DND-41 (cell line): ENCODE results near the gene STN1.

ENCODE experiments used
- ATAC-seq: fragments of 200-7000 bp; cut with Tn5 transposase; 3 replicates; pipeline ENCODE4 v1.9.1; 2021; ENCODE audit warnings: low read depth; ENCODE audit not compliant: insufficient read depth
- DNase-seq: peaks from one replicate; pipeline ENCODE4 v3.0.0-alpha.2; 2020
- H2AFZ ChIP-seq: 2 replicates; pipeline ENCODE4 v1.6.0; 2012; ENCODE audit warnings: low read depth, low read length
- H3K27ac ChIP-seq: 2 replicates; pipeline ENCODE4 v1.5.1; 2012; ENCODE audit warnings: low read length, inconsistent platforms
- H3K27me3 ChIP-seq: fragments of 200-600 bp; sonication (generic); 2 replicates; pipeline ENCODE4 v1.6.0; 2012; ENCODE audit warnings: low read length, mild to moderate bottlenecking, inconsistent platforms; ENCODE audit not compliant: insufficient read depth, poor library complexity
- H3K36me3 ChIP-seq: 2 replicates; pipeline ENCODE4 v1.5.1; 2012; ENCODE audit warnings: low read length, inconsistent platforms; ENCODE audit not compliant: insufficient read depth
- H3K4me1 ChIP-seq: 2 replicates; pipeline ENCODE4 v1.5.1; 2012; ENCODE audit warnings: mild to moderate bottlenecking, low read length; ENCODE audit not compliant: insufficient read depth
- H3K4me2 ChIP-seq: 2 replicates; pipeline ENCODE4 v1.6.0; 2012; ENCODE audit warnings: mild to moderate bottlenecking, moderate library complexity, low read length, inconsistent platforms; ENCODE audit not compliant: insufficient read depth
- H3K4me3 ChIP-seq, 2 experiments: fragments of 200-600 bp in 1 of 2; shearing (Covaris generic) in 1 of 2; 2 replicates each; pipeline ENCODE4 v1.5.1; 2012 to 2016; ENCODE audit warnings: inconsistent platforms in 2 of 2, low read length in 2 of 2, mild to moderate bottlenecking in 2 of 2, low read depth in 1 of 2, moderate library complexity in 1 of 2
- H3K79me2 ChIP-seq: 2 replicates; pipeline ENCODE4 v1.6.0; 2012; ENCODE audit warnings: low read length, inconsistent platforms; ENCODE audit not compliant: insufficient read depth
- H3K9ac ChIP-seq: 2 replicates; pipeline ENCODE4 v1.6.0; 2012; ENCODE audit warnings: low read depth, mild to moderate bottlenecking, inconsistent platforms, low read length, moderate library complexity
- H3K9me3 ChIP-seq: 2 replicates; pipeline ENCODE4 v1.5.1; 2012; ENCODE audit warnings: low read length, moderate library complexity, mild to moderate bottlenecking, inconsistent platforms; ENCODE audit not compliant: insufficient read depth, severe bottlenecking
- H4K20me1 ChIP-seq: 2 replicates; pipeline ENCODE4 v1.6.0; 2012; ENCODE audit warnings: low read length; ENCODE audit not compliant: insufficient read depth
- CTCF ChIP-seq: IDR thresholded peaks from 2 replicates; pipeline ENCODE4 v1.5.1; 2012; ENCODE audit warnings: borderline replicate concordance, low read length, moderate library complexity, mild to moderate bottlenecking; ENCODE audit not compliant: poor library complexity, severe bottlenecking; ENCODE audit errors: extremely low read depth
- EZH2 ChIP-seq: IDR thresholded peaks from 3 replicates; pipeline ENCODE4 v1.6.1; 2012; ENCODE audit warnings: borderline replicate concordance, low read depth, mild to moderate bottlenecking, moderate library complexity, low read length, inconsistent platforms; ENCODE audit not compliant: severe bottlenecking

Gene STN1

GRCh38 chr10:103838070-103838395, 80.0 kb downstream of the STN1 start:
- H3K9ac ChIP-seq, result no peak overlapping the region
- no peaks in the 10 kb centered on the region for H3K79me2 ChIP-seq
- ATAC-seq (no peak), DNase-seq (no peak)
- H3K4me1 ChIP-seq, result no peaks in the 10 kb centered on the region
- no peak for TF ChIP-seq CTCF
- no peak for TF ChIP-seq EZH2
- H2AFZ ChIP-seq, result no peak overlapping the region
- H3K27me3 ChIP-seq, result peaks cover 6% of the 10 kb centered on the region
- H3K36me3 ChIP-seq, result no peaks in the 10 kb centered on the region
- H3K27ac ChIP-seq, result no peak overlapping the region
- H3K4me2 ChIP-seq, result no peak overlapping the region
- no peaks in the 10 kb centered on the region for H3K9me3 ChIP-seq
- no peaks in the 10 kb centered on the region for H4K20me1 ChIP-seq
- H3K4me3 ChIP-seq, result no peak overlapping the region

GRCh38 chr10:103837370-103838069, 80.5 kb downstream of the STN1 start:
- H3K9ac ChIP-seq, result no peak overlapping the region
- peaks cover 6% of the 10 kb centered on the region for H3K27me3 ChIP-seq
- H3K79me2 ChIP-seq, result no peaks in the 10 kb centered on the region
- H3K27ac ChIP-seq, result no peak overlapping the region
- no peaks in the 10 kb centered on the region for H4K20me1 ChIP-seq
- no peak overlapping the region for H2AFZ ChIP-seq
- no peak overlapping the region for H3K4me3 ChIP-seq
- H3K4me2 ChIP-seq, result no peak overlapping the region
- DNase-seq (no peak), ATAC-seq (no peak)
- H3K9me3 ChIP-seq, result peaks cover 4% of the 10 kb centered on the region
- no peaks in the 10 kb centered on the region for H3K4me1 ChIP-seq
- no peak for TF ChIP-seq EZH2
- TF ChIP-seq CTCF, result no peak
- no peaks in the 10 kb centered on the region for H3K36me3 ChIP-seq

- Histone ChIP-seq H3K4me2 (no peak overlapping the region), H4K20me1 (no peaks in the 10 kb centered on the region), H3K4me3 (no peak overlapping the region), H3K27ac (no peak overlapping the region), H3K9me3 (peaks cover 4% of the 10 kb centered on the region), H3K36me3 (no peaks in the 10 kb centered on the region), H3K9ac (no peak overlapping the region), H3K4me1 (no peaks in the 10 kb centered on the region), H3K79me2 (no peaks in the 10 kb centered on the region), H2AFZ (no peak overlapping the region), H3K27me3 (peaks cover 6% of the 10 kb centered on the region)
- no peak for ATAC-seq
- DNase-seq, result no peak
- TF ChIP-seq EZH2 (no peak), CTCF (no peak)
Measured at GRCh38 chr10:103836861-103837260, 81.1 kb downstream of the STN1 start.
